Endodermal cell (in vitro differentiated cells): Measurements from ENCODE around the gene ICAM1. TPM values are rescaled to one million over a fixed set of nuclear protein-coding genes. Genes with fewer than 3 reads are reported as not detected.

Source experiments
- DNase-seq: peaks from one replicate; pipeline ENCODE4 v3.0.0-alpha.2; 2017
- H3K27ac ChIP-seq: 2 replicates; pipeline ENCODE4 v1.5.1; 2013; ENCODE audit warnings: mild to moderate bottlenecking, low read depth, low read length, moderate library complexity
- H3K27me3 ChIP-seq: 2 replicates; pipeline ENCODE4 v1.6.1; 2013; ENCODE audit warnings: mild to moderate bottlenecking, low read length, moderate library complexity; ENCODE audit not compliant: insufficient read depth, control insufficient read depth, poor library complexity, severe bottlenecking
- H3K36me3 ChIP-seq: 2 replicates; pipeline ENCODE4 v1.7.0; 2013; ENCODE audit warnings: mild to moderate bottlenecking, low read length, moderate library complexity; ENCODE audit not compliant: control insufficient read depth, insufficient read depth
- H3K4me1 ChIP-seq: one replicate; pipeline ENCODE4 v1.7.0; 2013; ENCODE audit warnings: low read length; ENCODE audit not compliant: control insufficient read depth, insufficient read depth
- H3K4me3 ChIP-seq: 2 replicates; pipeline ENCODE4 v1.5.1; 2013; ENCODE audit warnings: mild to moderate bottlenecking, low read length, moderate library complexity
- H3K9ac ChIP-seq: 2 replicates; pipeline ENCODE4 v1.6.1; 2013; ENCODE audit warnings: mild to moderate bottlenecking, low read length, moderate library complexity; ENCODE audit not compliant: poor library complexity, severe bottlenecking; ENCODE audit errors: extremely low read depth
- H3K9me3 ChIP-seq: 2 replicates; pipeline ENCODE4 v1.6.1; 2013; ENCODE audit warnings: mild to moderate bottlenecking, low read length, moderate library complexity; ENCODE audit not compliant: control insufficient read depth
- H3K27ac Mint-ChIP-seq: 2 replicates; pipeline ENCODE4 v1.8.0; 2020; ENCODE audit warnings: mixed read lengths
- H3K27me3 Mint-ChIP-seq: 2 replicates; pipeline ENCODE4 v1.8.0; 2021; ENCODE audit warnings: mild to moderate bottlenecking, mixed read lengths; ENCODE audit not compliant: insufficient read depth
- H3K36me3 Mint-ChIP-seq: 2 replicates; pipeline ENCODE4 v1.8.0; 2020; ENCODE audit warnings: low read depth, mixed read lengths
- H3K4me1 Mint-ChIP-seq: 2 replicates; pipeline ENCODE4 v1.8.0; 2020; ENCODE audit warnings: mixed read lengths
- H3K4me3 Mint-ChIP-seq: 2 replicates; pipeline ENCODE4 v1.8.0; 2020; ENCODE audit warnings: mild to moderate bottlenecking, moderate library complexity, mixed read lengths
- H3K9me3 Mint-ChIP-seq: 2 replicates; pipeline ENCODE4 v1.8.0; 2020; ENCODE audit warnings: mild to moderate bottlenecking, mixed read lengths
- CTCF ChIP-seq: fragments of 200-600 bp; sonication (generic); conservative IDR thresholded peaks from 2 replicates; pipeline ENCODE4 v1.5.0; 2021; ENCODE audit warnings: antibody characterized with exemption, mild to moderate bottlenecking
- WGBS, 2 experiments: methylation state at CpG; one replicate each; pipeline versions ENCODE4 v1.1.5 to v1.1.7; 2013; ENCODE audit warnings: missing lambda C conversion rate in 2 of 2, mixed read lengths in 1 of 2; ENCODE audit not compliant: insufficient coverage in 1 of 2, insufficient read length in 1 of 2; 5-methylcytosine and 5-hydroxymethylcytosine counted together
- total RNA-seq, 2 donors: library from RNA; stranded (reverse); fragmentation: NEBNext Ultra II Directional in 1 of 2; extraction: Animal tissue kit (Norgen Biotek cat#: 25700) in 1 of 2; gene quantifications; 2 replicates in 1 of 2; 3 replicates in 1 of 2; pipeline ENCODE4 v1.2.1, GENCODE V29; 2021

The ICAM1 gene
- total RNA-seq, 2 donors from 2014 or later, result 1.7 to 5.2 TPM

GRCh38 chr19:10284065-10284959 is 13.4 kb downstream of the ICAM1 start:
- no peaks in the 10 kb centered on the region for H3K36me3 ChIP-seq
- Mint-ChIP-seq H3K4me1 (no peaks in the 10 kb centered on the region), H3K4me3 (no peak overlapping the region), H3K9me3 (peaks cover 2% of the 10 kb centered on the region), H3K27ac (no peak overlapping the region), H3K36me3 (no peaks in the 10 kb centered on the region), H3K27me3 (peaks cover 46% of the 10 kb centered on the region)
- WGBS, 2 experiments, result 91 to 93% methylated on average over 24 to 34 of the region's 34 CpGs
- no peak overlapping the region for H3K27ac ChIP-seq
- H3K4me3 ChIP-seq, result no peak overlapping the region
- H3K27me3 ChIP-seq, result peaks cover 42% of the 10 kb centered on the region
- TF ChIP-seq CTCF, result no peak
- no peak for DNase-seq
- no peaks in the 10 kb centered on the region for H3K9me3 ChIP-seq
- no peak overlapping the region for H3K9ac ChIP-seq
- H3K4me1 ChIP-seq, result no peaks in the 10 kb centered on the region

GRCh38 chr19:10284960-10285278 is 14.0 kb downstream of the ICAM1 start:
- no peaks in the 10 kb centered on the region for H3K9me3 ChIP-seq
- 94 to 97% methylated on average over 13 of the region's 13 CpGs for WGBS, 2 experiments
- H3K4me1 ChIP-seq, result no peaks in the 10 kb centered on the region
- H3K4me3 Mint-ChIP-seq, result no peak overlapping the region
- H3K4me3 ChIP-seq, result no peak overlapping the region
- TF ChIP-seq CTCF, result no peak
- H3K9ac ChIP-seq, result no peak overlapping the region
- H3K4me1 Mint-ChIP-seq, result no peaks in the 10 kb centered on the region
- peaks cover 48% of the 10 kb centered on the region for H3K27me3 ChIP-seq
- H3K27me3 Mint-ChIP-seq, result peaks cover 50% of the 10 kb centered on the region
- peaks cover 2% of the 10 kb centered on the region for H3K9me3 Mint-ChIP-seq
- H3K36me3 Mint-ChIP-seq, result no peaks in the 10 kb centered on the region
- no peak overlapping the region for H3K27ac Mint-ChIP-seq
- H3K27ac ChIP-seq, result no peak overlapping the region
- H3K36me3 ChIP-seq, result no peaks in the 10 kb centered on the region
- DNase-seq, result no peak

GRCh38 chr19:10285393-10285792 is 14.5 kb downstream of the ICAM1 start:
- H3K9me3 Mint-ChIP-seq, result peaks cover 3% of the 10 kb centered on the region
- Histone ChIP-seq H3K4me1 (no peaks in the 10 kb centered on the region), H3K9ac (no peak overlapping the region), H3K27me3 (peaks cover 52% of the 10 kb centered on the region), H3K36me3 (no peaks in the 10 kb centered on the region), H3K4me3 (no peak overlapping the region), H3K9me3 (no peaks in the 10 kb centered on the region), H3K27ac (no peak overlapping the region)
- 91 to 100% methylated on average over 3 to 4 of the region's 4 CpGs for WGBS, 2 experiments
- no peak for DNase-seq
- H3K4me1 Mint-ChIP-seq, result peaks cover 3% of the 10 kb centered on the region
- no peak overlapping the region for H3K27ac Mint-ChIP-seq
- H3K27me3 Mint-ChIP-seq, result peaks cover 55% of the 10 kb centered on the region
- H3K4me3 Mint-ChIP-seq, result no peak overlapping the region
- no peak for TF ChIP-seq CTCF
- no peaks in the 10 kb centered on the region for H3K36me3 Mint-ChIP-seq
